Memory B cell (primary cell): ENCODE data around the gene ITSN2.
"Not testable (repeated sequence)": the region's sequence is repeated elsewhere in the genome, so short reads cannot be mapped to it uniquely, and the experiment has no call there.

Experiments
- ATAC-seq: fragments of 150-1000 bp; cut with Tn5 transposase; 2 replicates; pipeline ENCODE4 v1.10.0; 2021; ENCODE audit warnings: low read depth, mild to moderate bottlenecking, moderate library complexity
- DNase-seq, 2 donors: peaks; one replicate each; pipeline ENCODE4 v3.0.0; 2022; ENCODE audit warnings: low spot score in 2 of 2
- H3K27ac Mint-ChIP-seq: one replicate; pipeline ENCODE4 v1.8.0; 2022; ENCODE audit warnings: mild to moderate bottlenecking, moderate library complexity, mixed read lengths
- H3K27me3 Mint-ChIP-seq: one replicate; pipeline ENCODE4 v1.8.0; 2022; ENCODE audit warnings: mixed read lengths
- H3K36me3 Mint-ChIP-seq: one replicate; pipeline ENCODE4 v1.8.0; 2022; ENCODE audit warnings: mild to moderate bottlenecking, mixed read lengths
- H3K4me1 Mint-ChIP-seq: one replicate; pipeline ENCODE4 v1.8.0; 2022; ENCODE audit warnings: mixed read lengths
- H3K4me3 Mint-ChIP-seq: one replicate; pipeline ENCODE4 v1.8.0; 2022; ENCODE audit warnings: mild to moderate bottlenecking, moderate library complexity, mixed read lengths
- H3K9me3 Mint-ChIP-seq: one replicate; pipeline ENCODE4 v1.8.0; 2022; ENCODE audit warnings: mixed read lengths

ITSN2 gene

DNA sequence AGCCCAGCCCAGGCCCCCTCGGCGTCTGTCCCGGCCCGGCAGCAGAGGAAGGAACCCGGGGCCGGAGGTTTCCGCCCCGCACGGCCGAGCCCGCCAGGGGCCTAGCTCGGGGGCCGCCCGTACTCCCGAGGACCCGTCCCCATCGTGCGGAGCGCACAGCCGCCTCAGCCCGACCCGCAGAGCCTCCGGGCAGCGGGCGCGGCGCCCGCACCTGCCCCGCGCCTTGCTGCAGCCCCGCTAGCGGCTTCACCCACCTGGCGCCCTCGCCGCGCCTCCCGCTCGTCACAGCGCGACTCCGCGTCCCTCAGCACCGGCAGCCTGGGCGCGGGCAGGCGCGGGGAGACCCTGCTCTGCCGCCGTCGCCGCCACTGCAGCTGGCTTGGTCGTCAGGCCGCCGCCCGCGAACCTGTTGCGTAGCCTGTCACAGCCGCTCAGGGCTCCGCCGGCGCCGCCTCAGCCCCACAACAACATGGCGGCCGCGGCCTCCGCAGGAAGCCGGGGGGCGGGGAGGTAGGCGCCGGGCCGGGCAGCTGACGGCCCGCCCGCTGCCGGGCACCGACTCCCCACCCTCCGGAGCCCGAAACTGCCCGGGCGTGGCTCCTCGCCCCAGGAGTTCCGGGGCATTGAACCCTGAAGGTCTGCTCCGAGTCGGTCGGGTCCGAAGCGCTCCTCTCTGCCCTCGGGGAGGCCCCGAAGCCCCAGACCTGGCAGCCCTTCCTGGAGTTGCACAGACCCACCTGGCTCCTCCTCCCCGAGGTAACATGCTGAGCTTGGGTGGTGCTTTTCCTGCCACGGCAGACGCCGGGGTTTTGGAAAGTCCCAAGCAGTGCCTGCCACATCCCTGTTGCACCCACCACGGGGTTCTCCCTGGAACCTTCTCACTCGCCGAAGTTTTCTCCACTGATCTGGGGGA, at the start of gene ITSN2:
TSS of gene ITSN2 (minus strand) at position 487 of the 913 bp plus-strand sequence. CDS start 32,454 bp downstream, outside the sequence.
- H3K4me1 Mint-ChIP-seq = peaks cover 31% of the 10 kb centered on the region
- no peaks in the 10 kb centered on the region for H3K27me3 Mint-ChIP-seq
- peak within 1 kb of the TSS; percentile 100 for H3K27ac Mint-ChIP-seq
- H3K36me3 Mint-ChIP-seq = peaks cover 4% of the 10 kb centered on the region
- DNase-seq (peak; percentile 89 to 94), ATAC-seq (peak; percentile 79)
- H3K9me3 Mint-ChIP-seq = no peaks in the 10 kb centered on the region
- peak within 1 kb of the TSS; percentile 89 for H3K4me3 Mint-ChIP-seq

DNA sequence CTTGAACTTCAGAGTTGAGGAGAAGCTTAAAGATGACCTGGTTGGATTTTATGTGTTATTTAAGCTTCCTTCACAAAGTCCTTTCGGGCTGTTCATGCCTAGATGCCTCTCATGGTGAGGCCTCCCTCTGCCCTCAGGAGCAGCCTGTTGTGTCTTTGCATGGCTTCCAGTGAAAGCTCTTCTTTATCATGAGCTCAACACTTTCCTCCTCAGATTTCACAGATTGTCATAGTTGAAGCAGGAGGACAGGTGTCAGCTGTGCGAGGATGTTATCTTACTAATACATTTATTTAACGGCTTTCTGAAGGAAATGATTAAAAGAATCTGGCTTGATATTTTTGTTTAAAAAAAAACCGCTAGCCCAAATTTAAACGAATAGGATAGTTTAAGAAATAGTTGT, 48.8 kb upstream of the ITSN2 start:
- no peak for ATAC-seq
- no peaks in the 10 kb centered on the region for H3K4me1 Mint-ChIP-seq
- no peak overlapping the region for H3K4me3 Mint-ChIP-seq
- H3K9me3 Mint-ChIP-seq = no peaks in the 10 kb centered on the region
- no peak overlapping the region for H3K27ac Mint-ChIP-seq
- peaks cover 7% of the 10 kb centered on the region for H3K27me3 Mint-ChIP-seq
- no peak for DNase-seq
- H3K36me3 Mint-ChIP-seq = no peaks in the 10 kb centered on the region

DNA sequence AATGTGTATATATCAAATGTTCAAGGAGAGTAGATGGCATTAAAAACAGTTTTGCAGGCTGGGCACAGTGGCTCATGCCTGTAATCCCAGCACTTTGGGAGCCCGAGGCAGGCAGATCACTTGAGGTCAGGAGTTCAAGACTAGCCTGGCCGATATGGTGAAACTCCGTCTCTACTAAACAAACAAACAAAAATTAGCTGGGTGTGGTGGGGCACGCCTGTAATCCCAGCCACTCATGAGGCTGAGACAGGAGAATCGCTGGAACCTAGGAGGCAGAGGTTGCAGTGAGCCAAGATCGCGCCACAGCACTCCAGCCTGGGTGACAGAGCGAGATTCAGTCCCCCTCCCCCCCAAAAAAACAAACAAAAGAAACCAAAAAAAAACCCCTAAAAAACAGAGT, 48.4 kb upstream of the ITSN2 start:
- not testable (repeated sequence) for H3K9me3 Mint-ChIP-seq, H3K27ac Mint-ChIP-seq, H3K27me3 Mint-ChIP-seq, DNase-seq, H3K36me3 Mint-ChIP-seq, H3K4me3 Mint-ChIP-seq, ATAC-seq, H3K4me1 Mint-ChIP-seq

DNA sequence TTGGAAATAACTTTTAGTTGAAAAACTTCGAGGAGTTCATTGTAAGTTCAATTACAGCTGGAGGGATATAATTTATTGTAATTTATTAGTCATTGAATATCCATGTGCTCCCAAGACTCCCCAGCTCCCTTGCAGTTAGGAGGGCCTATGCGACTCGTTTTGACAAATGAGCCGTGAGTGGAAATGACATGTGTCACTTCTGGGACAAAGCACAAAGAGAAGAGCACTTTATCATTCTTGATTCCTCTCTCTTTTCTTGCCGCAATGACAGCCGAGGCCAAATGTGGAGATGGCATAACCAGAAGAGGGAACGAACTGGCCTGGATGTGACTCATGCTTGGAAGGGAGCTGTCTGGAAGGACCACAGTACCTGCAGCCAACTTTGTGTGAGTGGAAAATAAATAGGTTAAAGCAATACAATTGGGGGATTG, 44.2 kb upstream of the ITSN2 start:
- ATAC-seq = no peak
- H3K27ac Mint-ChIP-seq = no peak overlapping the region
- no peak for DNase-seq

DNA sequence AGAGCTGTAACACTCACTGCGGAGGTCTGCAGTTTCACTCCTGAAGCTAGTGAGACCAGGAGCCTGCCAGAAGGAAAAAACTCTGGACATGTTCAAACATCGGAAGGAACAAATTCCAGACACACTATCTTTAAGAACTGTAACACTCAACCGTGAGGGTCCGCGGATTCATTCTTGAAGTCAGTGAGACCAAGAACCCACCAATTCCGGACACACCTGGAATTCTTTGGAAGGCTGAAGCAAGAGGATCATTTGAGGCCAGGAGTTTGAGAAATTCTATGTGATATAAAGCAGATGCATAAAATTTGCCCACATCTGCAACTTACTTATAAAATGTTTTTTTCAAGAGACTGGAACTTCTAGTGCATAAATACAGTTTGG, 43.5 kb upstream of the ITSN2 start:
- H3K27ac Mint-ChIP-seq = no peak overlapping the region

More for the DNA sequence above, 44.2 kb upstream of the ITSN2 start:
- Mint-ChIP-seq H3K4me1 (peaks cover 2% of the 10 kb centered on the region), H3K4me3 (no peak overlapping the region), H3K9me3 (no peaks in the 10 kb centered on the region), H3K36me3 (no peaks in the 10 kb centered on the region), H3K27me3 (peaks cover 7% of the 10 kb centered on the region)

DNA sequence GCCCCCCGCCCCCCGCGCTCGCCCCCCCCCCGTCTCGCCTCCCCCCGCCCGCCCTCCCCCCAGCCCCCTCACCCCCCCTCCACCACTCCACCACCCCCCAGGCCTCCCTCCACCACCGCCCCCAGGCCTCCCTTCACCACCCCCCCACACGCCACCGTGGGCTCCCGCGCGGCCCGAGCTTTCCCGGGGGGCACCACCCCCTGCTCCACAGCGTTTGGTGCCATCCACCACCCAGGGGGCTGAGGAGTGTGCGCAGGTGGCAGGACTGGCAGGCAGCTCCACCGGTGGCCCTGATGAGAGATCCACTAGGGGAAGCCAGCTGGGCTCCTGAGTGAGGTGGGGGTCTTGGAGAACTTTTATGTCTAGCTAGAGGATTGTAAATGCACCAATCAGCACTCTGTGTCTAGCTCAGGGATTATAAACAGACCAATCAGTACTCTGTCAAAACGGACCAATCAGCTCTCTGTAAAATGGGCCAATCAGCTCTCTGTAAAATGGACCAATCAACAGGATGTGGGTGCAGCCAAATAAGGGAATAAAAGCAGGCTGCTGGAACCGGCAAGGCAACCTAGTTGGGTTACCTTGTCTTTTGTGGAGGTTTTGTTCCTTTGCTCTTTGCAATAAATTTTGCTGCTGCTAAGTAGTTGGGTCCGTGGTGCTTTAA, 43.0 kb upstream of the ITSN2 start:
- Mint-ChIP-seq H3K9me3 (no peaks in the 10 kb centered on the region), H3K27ac (no peak overlapping the region), H3K27me3 (peaks cover 2% of the 10 kb centered on the region), H3K4me3 (no peak overlapping the region), H3K4me1 (peaks cover 3% of the 10 kb centered on the region), H3K36me3 (no peaks in the 10 kb centered on the region)
- ATAC-seq (no peak), DNase-seq (no peak)

More for the DNA sequence above, 43.5 kb upstream of the ITSN2 start:
- Mint-ChIP-seq H3K4me1 (peaks cover 3% of the 10 kb centered on the region), H3K9me3 (no peaks in the 10 kb centered on the region), H3K36me3 (no peaks in the 10 kb centered on the region), H3K27me3 (peaks cover 4% of the 10 kb centered on the region), H3K4me3 (no peak overlapping the region)
- ATAC-seq (no peak), DNase-seq (no peak)

DNA sequence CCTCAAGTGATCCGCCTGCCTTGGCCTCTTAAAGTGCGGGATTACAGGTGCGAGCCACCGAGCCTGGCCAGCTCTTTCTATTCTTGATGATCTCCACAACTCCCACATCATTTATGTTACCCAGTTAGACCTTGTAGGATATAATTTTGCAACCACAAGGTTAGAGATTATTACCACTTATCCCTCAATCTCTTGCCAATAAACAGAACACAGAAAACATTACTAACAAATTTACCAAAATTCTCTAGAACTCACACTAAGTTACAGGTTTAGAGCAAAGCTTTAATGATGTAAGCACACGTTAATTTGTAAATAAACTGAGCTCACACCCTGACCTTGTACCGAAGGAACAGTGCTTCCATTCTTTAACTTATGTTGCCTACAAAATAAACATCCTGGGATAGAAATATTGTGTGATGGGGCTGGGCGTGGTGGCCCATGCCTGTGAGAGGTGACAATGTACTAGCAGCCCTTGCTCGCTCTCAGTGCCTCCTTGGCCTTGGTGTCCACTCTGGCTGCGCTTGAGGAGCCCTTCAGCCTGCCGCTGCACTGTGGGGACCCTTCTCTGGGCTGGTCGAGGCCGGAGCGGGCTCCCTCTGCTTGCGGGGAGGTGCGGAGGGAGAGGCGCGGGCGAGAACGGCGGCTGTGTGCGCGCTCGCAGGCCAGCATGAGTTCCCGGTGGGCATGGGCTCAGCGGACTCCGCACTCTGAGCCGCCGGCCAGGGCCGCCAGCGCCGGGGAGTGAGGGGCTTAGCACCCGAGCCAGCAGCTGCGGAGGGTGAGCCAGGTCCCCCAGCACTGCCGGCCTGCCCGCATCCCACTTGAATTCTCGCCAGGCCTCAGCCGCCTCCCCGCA, 42.1 kb upstream of the ITSN2 start:
- no peak overlapping the region for H3K4me3 Mint-ChIP-seq
- peaks cover under 1% of the 10 kb centered on the region for H3K27me3 Mint-ChIP-seq
- H3K27ac Mint-ChIP-seq = no peak overlapping the region

DNA sequence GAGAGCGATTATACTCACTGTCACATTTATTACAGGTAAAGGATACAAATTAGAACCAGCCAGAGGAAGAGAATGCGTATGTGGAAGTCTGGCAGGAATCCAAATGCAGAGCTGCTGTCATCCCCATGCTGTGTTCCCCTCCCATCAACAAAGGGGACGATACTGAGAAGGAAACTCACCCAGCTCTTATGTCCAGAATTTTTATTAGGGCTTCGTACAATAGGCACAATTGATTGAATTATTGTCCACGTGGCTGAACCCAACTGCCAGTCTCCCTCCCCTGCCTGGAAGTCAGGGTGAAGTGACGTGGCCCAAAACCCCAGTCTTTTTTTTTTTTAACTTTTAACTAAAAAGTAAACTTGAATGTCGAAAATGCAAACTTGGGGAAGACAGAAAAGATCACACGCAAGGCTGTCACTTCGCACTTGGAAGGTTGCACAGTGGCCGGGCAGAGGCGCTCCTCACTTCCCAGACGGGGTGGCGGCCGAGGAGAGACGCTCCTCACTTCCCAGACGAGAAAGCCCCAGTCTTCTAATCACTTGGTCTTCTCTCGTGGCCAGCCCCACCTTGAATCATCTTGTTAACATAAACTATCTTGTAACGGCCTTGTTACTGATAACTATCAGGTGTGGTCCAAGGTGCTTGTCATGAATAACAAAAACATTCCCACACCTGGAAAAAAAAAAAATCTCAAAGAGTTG, 40.0 kb upstream of the ITSN2 start:
- no peaks in the 10 kb centered on the region for H3K36me3 Mint-ChIP-seq
- H3K4me3 Mint-ChIP-seq = no peak overlapping the region
- H3K27me3 Mint-ChIP-seq = no peaks in the 10 kb centered on the region
- no peaks in the 10 kb centered on the region for H3K9me3 Mint-ChIP-seq
- no peak for DNase-seq
- no peak for ATAC-seq
- H3K4me1 Mint-ChIP-seq = peaks cover 3% of the 10 kb centered on the region
- H3K27ac Mint-ChIP-seq = no peak overlapping the region

More for the DNA sequence above, 42.1 kb upstream of the ITSN2 start:
- Mint-ChIP-seq H3K36me3 (no peaks in the 10 kb centered on the region), H3K9me3 (no peaks in the 10 kb centered on the region), H3K4me1 (peaks cover 3% of the 10 kb centered on the region)
- ATAC-seq (no peak), DNase-seq (no peak)

DNA sequence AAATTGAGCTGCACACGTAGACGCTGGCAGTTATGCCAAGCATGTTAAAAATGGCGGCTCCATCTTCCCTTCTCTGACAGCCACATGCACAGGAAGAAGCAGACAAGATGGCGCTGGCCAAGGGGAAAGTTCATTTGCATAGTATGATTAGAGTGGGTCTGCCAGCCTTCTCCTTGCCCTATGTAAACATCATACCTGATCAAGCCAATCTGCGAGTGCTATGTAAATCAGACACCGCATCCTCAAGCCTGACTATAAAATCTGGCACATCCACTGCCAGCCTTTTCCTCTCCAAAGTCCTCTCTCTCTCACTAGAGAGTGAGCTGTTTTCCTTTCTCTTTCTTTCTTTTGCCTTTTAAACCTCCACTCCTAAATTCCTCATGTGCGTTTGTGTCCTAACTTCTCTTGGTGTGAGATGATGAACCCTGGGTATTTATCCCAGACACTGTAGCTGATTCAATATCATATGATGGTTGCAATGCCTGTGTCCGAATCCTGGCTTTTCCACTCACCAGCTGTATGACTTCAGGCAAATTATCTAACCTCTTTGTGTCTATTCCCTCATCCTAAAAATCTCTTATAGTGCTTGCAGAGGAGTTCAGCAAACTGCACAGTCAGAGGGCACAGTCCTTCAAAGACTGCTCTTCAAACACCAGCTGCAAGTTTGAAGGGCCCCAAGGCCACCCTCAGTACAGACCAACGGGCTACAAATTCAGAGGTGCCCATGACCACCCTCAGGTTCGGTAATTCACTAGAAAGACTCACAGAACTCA, 39.3 kb upstream of the ITSN2 start:
- peaks cover 3% of the 10 kb centered on the region for H3K4me1 Mint-ChIP-seq
- no peak overlapping the region for H3K4me3 Mint-ChIP-seq
- no peak for DNase-seq
- no peaks in the 10 kb centered on the region for H3K36me3 Mint-ChIP-seq
- H3K9me3 Mint-ChIP-seq = no peaks in the 10 kb centered on the region
- no peak for ATAC-seq
- no peak overlapping the region for H3K27ac Mint-ChIP-seq
- no peaks in the 10 kb centered on the region for H3K27me3 Mint-ChIP-seq

DNA sequence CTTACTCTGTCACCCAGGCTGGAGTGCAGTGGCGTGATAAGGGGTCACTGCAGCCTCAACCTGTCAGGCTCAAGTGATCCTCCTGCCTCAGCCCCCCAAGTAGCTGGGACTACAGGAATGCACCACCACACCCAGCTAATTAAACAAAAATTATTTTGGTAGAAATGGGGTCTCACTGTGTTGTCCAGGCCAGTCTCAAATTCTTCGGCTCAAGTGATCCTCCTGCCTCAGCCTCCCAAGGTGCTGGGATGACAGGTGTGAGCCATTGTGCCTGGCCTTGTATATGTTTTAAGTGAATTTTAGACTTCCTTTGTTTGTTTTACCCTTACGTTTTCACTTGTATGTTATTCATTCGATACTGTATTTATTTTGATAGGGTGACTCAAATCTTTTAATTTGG, 34.7 kb upstream of the ITSN2 start:
- ATAC-seq = no peak
- no peaks in the 10 kb centered on the region for H3K9me3 Mint-ChIP-seq

DNA sequence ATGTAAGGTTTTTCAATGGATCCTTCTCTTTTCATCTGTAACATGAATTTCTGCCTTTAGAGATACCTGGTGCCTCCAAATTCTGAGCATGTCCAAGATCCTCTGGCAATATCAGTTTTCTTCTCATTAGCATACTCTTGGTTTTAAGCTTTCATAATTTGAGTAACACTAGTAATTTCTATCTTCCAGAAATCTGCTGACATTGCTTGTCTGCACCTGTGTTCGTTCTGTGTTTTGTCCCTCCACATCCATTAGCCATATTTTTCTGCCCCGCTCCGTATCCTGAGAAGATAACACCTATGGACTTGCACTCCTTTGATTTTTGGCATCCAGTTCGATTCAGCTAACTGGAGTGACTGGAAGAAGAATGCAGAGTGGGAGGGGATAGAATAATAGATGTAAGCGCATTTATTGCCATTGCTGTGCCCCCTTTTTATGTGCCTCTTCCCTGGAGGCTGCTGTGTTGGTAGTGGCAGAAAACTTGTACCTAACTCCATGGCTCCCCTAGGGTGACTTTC, 32.3 kb upstream of the ITSN2 start:
- Mint-ChIP-seq H3K9me3 (no peaks in the 10 kb centered on the region), H3K27ac (no peak overlapping the region), H3K36me3 (no peaks in the 10 kb centered on the region), H3K27me3 (no peaks in the 10 kb centered on the region), H3K4me1 (no peaks in the 10 kb centered on the region), H3K4me3 (no peak overlapping the region)
- ATAC-seq (no peak), DNase-seq (no peak)

More for the DNA sequence above, 34.7 kb upstream of the ITSN2 start:
- DNase-seq = no peak
- Mint-ChIP-seq H3K27me3 (no peaks in the 10 kb centered on the region), H3K36me3 (no peaks in the 10 kb centered on the region), H3K27ac (no peak overlapping the region), H3K4me3 (no peak overlapping the region), H3K4me1 (peaks cover 3% of the 10 kb centered on the region)

DNA sequence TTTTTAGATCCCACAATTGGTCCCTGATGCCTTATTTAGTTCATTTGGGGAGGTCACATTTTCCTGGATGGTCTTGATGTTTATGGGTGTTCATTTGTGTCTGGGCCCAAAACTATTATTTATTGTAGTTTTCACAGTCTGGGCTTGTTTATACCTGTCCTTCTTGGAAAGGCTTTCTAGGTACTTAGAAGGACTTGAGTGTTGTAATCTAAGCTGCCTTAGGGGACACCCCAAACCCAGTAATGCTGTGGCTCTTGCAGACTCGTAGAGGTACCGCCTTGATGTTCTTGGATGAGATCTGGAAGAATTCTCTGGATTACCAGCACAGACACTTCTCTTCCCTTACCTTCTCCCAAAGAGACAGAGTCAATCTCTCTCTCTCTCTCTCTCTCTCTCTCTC, 25.0 kb upstream of the ITSN2 start:
- no peak overlapping the region for H3K4me3 Mint-ChIP-seq
- ATAC-seq (no peak), DNase-seq (no peak)
- H3K27me3 Mint-ChIP-seq = no peaks in the 10 kb centered on the region
- no peaks in the 10 kb centered on the region for H3K9me3 Mint-ChIP-seq
- no peak overlapping the region for H3K27ac Mint-ChIP-seq
- no peaks in the 10 kb centered on the region for H3K36me3 Mint-ChIP-seq
- H3K4me1 Mint-ChIP-seq = no peaks in the 10 kb centered on the region
